Measurements from ENCODE around the gene FGF11. TPM values are rescaled to one million over a fixed set of nuclear protein-coding genes. Genes with fewer than 3 reads are reported as not detected.
"Not testable (repeated sequence)": the region's sequence is repeated elsewhere in the genome, so short reads cannot be mapped to it uniquely, and the experiment has no call there.

FGF11 gene
- total RNA-seq, 1 donor from 2014 or later, result 3.4 TPM

DNA sequence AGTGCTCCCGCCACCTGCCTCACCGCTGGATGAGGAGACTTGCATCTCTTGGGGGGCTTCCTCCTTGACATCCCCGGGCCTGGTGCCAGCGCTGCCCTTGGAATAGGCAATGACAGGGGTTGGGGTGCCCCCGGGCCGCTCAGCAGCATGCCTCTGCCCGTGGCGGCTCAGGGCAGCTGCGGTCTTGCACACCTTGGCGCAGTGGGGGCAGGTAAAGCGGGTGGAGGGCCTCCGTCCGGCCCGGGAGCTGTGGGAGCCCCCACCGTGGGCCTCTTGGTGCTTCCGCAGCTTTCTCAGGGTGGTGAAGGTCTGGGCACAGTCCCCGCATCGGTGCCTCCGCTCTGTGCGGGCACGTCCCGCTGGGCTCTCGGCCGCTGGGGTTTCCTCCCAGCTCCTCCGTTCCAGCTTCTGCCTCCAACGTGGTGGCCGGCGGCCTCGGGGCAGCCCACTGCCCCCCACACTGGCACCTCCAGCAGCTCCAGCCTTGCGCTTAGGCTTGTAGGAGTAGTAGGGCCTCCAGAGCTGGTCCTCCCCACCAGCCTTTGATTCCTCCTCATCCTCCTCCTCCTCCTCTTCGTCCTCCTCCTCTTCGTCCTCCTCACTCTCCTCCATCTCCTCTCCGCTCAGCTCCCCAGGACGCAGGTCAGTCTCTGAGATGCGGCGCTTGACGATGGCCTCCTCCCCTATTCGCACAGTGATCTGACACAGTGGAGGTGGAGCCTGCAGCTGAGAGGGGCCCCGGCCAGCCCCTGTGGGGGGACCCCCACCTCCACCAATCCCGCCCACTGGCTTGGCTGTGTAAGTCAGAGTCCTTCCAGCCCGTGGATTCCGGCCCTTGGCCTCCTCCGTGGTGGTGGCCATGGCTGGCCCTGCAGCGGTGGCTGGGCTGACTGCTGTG, 23.4 kb downstream of the FGF11 start:
- DNase-seq, result no peak

DNA sequence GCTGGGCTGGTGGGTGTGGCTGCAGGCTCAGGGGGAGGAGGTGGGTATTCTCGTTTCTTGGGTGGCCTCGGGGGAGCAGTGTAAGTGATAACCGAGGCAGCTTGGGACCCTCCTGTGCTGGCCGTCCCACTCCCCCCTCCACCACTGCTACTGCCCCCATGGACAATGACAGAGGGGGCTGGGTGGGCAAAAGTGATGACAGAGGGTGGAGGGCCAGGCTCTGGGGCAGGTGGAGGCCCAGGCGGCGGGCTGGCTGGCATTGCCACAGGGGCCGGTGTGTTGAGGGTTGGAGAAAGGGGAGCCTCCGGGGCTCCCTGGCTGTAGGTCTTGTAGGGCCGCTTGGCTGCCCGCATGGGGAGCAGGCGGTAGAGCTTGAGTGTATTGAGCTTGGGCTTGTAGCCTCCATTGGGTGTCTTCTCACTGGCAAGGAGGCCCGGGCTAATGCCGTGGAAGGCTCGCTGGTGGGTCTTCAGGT, 24.1 kb downstream of the FGF11 start:
- DNase-seq, result no peak

DNA sequence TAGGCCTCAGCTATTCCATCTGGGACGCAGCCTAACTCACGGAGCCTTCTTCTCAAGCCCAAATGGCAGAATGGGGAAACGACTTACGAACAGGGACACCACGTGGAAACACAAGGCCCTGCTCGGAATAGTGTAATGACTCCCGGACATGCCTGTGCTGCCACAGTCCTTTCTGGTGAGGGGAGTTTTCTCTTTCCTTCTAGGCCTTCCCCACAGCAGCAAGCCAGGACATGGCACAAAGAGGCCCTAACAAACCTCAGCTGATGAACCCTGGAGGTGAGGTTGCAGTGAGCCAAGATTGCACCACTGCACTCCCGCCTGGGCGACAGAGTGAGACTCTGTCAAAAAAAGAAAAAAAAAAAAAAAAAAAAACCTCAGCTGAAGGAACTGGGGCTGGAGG, 24.8 kb downstream of the FGF11 start:
- DNase-seq, result no peak

DNA sequence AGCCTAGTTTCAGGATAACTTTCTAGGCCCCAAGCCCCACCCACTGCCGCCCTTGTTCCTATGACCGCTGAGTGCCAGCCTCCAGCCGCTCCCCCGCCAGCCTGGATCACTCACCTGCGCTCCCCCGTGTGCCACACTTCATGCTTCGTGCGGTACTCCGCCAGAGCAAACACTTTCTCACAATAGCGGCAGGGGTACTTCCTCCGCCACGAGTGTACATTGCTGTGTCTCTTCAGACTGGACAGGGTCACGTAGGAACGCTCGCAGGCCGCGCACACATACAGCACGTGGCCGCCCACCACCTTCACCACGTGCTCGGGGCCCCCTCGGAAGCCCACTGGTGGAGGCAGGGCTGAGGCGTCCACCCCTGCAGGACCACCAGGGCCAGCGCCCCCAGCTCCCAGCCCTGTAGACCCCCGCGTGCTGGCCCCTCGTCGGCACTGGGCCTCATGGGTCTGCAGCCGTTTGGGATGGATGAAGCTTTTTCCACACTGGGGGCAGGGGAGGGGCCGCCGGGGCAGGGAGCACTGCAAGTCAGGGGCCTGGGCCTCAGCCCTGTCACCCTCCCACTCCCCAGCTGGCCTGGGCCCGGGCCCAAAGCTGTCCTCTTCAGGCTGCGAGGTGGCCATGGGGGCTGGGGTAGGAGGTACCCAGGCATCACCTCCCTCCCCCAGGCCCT, 26.4 kb downstream of the FGF11 start:
- DNase-seq, result no peak

DNA sequence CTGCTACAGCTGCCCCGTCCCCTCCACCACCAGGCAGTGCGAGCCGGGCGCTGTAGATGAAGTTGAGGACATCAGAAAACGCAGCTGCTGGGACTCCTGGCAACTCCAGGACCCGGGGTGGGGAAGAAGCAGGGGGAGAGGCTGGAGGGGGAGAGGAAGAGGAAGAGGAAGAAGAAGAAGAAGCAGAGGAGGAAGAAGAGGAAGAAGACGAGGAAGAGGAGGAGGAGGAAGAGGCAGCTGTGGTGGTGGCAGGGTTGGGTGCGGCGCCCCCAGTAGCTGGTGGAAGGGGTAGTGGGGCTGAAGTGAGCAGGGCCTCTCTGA, 27.0 kb downstream of the FGF11 start:
- DNase-seq, result no peak

DNA sequence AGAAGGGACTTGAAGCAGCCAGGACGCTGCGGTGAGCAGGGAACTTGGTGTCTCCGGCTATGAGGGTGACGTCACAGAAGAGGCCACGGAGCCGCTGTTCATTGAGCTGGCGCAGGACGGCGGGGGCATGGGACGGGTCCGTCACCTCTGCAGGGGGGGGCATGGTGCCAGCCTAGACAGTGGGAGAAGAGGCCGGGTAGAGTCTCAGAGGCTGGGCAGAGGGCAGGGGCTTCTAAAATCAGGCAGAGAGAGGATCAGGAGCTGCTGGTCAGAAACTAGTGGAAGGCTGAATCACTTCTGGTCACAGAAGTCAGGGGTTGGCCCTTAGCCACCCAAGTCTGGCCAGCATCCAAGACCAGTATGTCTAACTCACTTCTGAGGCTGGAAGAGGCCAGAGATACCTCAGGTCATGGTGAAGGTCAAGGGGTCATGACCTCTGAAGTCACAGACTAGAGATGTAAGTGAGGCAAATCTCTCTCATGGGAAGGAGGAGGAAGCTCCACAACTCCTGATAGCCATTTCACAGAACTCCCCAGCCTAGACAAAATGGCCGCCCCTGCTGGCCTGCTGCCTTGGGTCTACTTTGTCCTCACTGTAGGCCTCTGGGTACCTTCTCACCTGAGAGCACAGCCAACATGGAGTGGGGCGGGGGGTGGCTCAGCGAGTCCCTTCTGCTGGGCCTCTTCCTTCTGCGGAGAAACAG, 27.5 kb downstream of the FGF11 start:
- DNase-seq, result no peak

DNA sequence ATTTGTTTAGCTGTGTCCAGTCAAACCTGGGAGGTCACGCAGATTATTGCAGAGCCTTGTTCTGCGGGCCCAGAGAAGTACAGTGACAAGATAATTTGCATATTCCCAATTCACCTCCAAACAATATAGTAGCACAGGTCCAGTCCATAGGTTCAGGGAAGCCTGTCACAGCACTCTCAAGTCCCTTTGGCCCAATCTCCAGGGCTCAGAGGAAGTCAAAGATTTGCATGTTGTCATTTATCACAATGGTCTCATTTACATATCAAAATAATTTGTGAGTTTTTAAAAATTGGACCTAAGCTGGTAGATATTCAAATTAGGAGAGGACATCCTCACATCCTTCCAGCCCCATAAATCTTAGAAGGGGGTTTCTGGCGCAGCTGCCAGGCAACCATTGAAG, 28.2 kb downstream of the FGF11 start:
- no peak for DNase-seq

DNA sequence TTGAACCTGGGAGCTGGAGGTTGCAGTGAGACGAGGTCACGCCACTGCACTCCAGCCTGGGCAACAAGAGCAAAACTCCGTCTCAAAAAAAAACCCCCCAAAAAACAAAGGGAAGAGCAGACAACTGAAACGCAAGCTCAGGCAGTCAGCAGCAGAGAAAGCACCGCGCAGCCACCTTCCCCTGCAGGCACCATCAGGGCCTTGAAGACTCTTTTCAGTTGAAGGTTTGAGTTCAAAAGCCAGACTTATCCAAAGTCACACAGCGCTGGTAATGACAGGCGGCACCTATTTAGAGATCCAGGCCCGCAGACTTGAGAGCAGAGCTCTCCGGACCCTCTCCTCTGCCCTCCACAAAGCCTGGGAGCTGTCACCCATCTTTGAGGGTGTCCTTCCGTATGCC, 29.0 kb downstream of the FGF11 start:
- DNase-seq, result no peak

DNA sequence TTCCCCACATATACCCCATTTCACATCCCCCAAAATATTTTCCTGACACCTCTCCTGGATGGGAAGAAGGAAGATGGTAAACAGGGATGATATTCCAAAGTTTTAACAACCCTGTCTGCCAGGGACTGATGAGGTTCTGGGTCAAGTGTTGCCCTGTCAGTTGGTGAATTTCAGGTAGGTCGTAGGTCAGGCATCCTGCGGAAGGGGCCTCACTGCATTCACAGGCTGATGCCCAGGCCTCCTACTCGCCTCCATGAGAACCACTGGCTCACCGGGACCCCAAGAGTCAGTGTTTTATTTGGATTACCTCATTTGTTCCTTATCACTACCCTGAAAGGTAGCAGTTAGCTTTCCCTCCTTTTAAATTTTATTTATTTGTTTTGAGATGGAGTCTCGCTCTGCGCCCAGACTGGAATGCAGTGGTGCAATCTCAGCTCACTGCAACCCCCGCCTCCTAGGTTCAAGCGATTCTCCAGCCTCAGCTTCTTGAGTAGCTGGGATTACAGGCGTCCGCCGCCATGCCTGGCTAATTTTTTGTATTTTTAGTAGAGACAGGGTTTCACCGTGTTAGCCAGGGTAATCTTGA, 29.6 kb downstream of the FGF11 start:
- DNase-seq, result no peak

DNA sequence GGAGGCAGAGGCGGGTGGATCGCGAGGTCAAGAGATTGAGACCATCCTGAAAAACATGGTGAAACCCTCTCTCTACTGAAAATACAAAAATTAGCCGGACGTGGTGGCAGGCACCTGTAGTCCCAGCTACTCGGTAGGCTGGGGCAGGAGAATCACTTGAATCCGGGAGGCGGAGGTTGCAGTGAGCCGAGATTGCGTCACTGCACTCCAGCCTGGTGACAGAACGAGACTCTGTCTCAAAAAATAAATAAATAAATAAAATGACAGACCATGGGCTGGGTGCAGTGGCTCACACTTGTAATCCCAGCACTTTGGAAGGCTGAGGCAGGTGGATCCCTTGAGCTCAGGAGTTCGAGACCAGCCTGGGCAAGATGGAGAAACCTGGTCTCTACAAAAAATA, 30.5 kb downstream of the FGF11 start:
- DNase-seq, result not testable (repeated sequence)

DNA sequence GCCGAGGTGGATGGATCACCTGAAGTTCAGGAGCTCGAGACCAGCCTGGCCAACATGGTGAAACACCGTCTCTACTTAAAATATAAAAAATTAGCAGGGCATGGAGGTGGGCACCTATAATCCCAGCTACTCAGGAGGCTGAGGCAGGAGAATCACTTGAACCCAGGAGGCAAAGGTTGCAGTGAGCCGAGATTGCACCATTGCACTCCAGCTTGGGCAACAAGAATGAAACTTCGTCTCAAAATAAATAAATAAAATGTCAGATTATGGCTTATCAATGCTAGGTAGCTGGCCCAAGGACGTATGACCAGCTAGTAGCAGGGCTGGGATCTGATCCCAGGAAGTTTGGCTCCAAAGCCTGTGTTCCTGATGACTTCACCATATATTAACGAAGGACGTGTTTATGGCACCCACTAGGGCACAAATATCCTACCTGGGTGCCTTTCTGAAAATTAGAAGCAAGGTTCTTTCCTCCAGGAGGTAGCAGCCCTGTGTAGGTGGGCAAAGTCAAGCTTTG, 31.2 kb downstream of the FGF11 start:
- DNase-seq, result not testable (repeated sequence)

DNA sequence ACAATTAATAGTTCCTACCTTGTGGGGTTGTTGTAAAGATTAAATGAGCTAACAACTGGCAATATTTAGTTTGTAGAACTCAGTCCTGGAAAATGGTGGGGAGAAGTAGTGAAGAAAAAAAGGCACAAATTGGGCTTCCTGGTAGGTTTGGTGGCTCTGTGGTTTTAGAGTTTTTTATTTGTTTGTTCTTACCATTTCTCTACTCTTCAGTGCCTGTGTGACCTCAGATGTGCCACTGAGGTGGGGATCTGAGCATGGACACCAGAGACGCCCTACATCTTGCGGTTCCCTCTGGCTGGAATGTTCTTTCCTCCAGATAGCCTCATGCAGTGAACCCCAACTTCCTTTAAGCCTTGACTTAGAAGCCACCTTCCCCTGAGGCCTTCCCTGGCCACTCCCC, 32.4 kb downstream of the FGF11 start:
- no peak for DNase-seq

DNA sequence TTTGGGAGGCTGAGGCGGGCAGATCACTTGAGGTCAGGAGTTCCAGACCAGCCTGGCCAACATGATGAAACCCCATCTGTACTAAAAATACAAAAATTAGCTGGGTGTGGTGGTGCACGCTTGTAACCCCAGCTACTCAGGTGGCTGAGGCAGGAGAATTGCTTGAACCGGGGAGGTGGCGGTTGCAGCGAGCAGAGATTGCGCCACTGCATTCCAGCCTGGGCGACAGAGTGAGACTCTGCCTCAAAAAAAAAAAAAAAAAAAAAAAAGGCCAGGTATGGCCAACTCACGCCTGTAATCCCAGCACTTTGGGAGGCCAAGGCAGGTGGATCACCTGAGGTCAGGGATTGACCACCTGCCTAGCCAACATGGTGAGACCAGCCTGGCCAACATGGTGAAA, 35.5 kb downstream of the FGF11 start:
- not testable (repeated sequence) for DNase-seq

DNA sequence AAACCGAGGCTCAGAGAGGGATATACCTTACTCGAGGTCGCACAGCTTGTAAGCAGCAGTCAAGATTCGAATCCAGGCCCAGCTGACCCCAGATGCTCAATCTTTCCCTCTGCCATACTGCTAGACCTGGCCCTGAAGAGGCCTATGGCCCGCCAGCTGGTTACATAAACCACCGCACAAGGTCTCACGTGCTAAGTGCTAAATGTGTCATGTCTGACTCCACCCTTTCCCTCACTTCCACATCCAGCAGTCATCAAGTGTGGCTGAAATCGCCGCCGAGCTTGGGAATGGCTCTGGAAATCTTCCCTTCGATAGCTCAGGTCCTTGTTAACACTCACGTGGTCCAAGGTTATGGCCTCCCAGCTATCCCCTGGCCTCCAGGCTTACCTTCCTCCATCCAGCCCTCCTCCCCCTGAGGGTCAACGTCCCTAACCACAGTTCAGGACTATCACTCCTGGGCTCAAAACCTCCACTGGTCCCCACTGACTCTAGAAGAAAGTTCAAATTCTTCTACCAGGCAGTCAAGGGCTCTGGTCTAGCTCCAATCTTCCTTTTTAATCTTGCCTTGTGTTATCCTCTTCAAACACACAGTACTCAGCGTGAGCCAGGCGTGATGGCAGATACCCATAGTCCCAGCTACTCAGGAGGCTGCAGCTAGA, 36.6 kb downstream of the FGF11 start:
- DNase-seq, result no peak

DNA sequence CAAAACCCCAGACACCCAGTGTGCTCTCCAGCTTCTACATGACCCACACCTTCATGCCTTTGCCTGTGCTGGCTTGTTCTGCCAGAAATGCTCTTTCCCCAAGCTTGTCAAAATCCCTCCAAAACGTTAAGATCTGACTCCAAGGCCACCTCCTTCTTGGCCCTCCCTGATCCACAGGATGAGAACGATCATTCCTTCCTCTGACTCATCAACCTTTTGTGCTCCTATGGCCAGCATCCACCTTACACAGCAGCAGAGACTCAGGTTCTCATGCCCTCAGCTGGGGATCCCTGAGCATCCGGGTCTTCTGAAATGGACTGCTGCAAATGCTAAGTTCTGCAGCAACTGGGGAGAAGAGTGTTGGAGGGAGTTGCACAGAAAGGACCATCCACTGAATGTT, 37.2 kb downstream of the FGF11 start:
- DNase-seq, result no peak

DNA sequence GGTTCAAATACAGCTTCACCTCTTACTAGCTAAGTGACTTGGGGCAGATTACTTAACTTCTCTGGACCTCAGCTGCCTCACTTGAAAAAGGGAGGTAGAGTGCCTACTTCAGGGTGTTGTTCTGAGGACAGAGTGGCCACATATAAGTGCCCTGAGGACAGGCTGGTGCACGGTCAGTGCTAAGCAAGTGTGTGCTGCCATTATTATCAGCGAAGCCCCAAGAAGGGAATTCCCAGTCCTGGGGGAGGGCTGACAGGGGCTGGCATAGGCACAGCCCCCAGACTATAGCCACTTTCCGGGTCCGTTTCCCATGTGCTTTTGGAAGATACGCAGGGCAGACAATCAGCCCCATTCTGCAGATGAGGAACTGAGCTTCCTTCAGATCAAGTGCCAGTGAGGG, 37.6 kb downstream of the FGF11 start:
- no peak for DNase-seq

DNA sequence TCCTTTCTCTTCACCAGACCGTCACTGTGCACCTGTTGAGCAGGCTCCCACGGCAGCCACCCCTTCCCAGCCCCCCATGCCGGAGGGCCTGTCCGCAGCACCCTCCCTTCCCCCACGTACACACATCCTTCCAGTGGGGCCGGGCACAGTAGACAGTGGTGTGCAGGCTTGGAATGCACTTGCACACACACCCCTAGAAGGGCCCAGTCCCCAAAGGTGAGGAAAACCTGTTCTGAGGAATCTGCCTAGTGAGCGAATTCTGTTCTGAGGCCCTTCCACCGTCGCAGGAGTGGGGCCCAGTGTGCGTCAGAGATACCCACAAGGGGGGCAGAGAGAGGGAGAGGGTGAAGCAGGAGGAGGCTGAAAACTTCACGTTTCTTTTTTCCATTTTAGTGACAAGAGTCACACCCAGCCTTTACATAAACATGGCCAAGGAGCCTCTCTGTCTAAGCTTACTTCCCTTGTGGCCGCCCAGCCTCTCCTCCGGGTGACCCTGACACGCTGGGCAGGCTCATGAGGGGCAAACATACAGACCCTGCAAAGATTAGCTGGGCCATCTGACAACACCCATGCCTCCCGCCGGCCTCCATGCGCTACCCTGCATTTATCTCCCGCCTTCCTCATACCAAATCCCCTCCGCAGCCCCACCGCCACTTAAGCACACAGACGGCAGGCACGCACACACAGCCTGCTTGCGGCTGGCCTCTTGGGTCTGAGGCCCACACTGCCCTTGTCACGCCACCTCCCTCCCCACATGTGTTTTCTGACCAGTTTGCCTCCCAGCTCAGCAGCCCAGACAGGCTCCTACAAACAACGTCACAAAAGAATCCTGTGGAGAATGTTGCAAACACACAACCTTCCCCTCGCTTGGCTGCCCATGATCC, 38.3 kb downstream of the FGF11 start:
- DNase-seq, result peak; percentile 14

DNA sequence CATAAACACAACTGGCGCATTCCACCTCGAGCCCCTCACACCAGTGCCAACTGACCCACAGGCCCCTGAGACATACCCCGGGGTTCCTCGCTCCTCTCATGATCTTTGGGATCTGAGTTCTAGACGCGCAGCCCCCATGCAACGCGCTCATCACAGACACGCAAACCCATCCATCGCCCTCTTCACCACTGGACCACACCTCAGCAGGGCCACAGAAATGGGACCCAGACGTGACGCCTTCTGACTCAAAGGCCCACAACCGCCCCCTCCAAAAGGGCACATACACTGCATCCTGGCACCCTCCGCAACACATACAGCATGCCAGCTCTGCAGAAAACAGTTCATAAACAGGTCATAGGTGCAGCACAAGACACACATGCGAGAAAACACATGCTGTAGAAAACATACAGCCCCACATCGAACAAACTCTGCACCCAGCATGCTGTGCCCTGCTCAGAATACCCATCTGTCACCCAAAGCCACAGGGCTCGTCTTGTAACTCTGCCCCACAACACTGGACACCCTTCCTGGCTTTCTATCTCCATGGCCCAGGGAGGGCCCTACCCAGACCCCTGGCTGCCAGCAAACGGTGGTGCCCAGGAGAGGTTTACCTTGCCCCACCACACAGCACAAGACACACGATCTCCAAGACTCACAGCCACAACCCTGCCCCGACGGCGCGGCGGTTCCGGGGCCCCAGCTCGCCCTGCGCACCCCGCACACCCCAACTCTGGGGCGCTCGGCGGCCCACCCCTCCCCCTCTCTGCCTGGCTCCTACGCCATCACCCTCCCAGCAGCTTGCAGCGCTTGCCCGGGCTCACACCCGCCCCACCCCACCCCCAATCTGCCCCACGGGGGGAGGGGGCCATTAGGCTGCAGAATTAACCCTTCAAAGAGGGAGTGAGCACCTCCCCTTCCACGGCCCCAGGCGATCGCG, 39.2 kb downstream of the FGF11 start:
- no peak for DNase-seq

DNA sequence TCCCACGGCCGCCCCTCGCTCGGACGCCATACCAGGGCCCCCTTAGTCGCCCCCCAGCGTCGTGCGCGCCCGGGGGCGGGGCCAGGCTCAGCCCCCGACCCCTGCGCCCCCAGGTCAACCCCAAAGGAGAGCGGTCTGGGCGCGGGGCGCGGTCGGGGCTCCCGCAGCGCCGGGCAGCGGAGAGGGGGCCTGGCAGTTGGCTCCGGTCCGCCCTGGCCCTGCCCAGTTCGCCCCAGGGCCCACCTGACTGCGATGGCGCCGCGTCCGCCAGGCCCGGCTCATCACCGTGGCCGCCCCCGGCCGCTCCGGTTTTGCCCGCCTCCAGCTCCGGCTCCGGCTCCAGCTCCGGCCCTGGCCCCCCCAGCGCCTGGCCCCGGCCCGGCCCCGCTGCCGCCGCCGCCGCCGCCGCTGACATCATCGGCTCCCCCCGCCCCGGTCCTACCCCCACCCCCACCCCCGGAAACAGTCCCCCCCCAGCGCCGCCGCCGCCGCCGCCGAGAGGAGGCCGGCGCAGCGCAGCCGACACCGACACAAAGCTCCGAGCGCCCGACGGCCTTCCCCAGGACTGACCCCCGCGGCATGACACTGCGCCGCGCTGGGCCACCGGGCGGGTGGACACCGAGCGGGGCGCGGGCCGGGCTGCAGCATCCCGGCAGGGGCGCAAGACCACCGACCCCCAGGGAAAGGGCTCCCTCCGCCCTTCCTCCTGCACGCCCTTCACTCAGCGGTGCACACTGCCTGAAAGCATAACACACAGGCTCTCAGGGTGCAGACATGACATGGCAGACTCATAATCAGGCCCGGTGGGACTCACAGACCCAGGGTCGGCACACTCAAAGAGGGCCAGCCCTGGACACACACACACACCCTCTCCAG, 40.1 kb downstream of the FGF11 start, which contains the start of gene ZBTB4:
Gene ZBTB4 (minus strand): TSS at position 419 of the 876 bp plus-strand sequence. CDS start 12,830 bp downstream, outside the sequence.
- DNase-seq, result no peak
